HTERT RPE-1 (cell line): ENCODE measurements around the gene SOX6.

Source experiments
- in situ Hi-C: fragments of 300-500 bp; cut with MboI; formaldehyde crosslinking; loops from 4 replicates; pipeline ENCODE4 v1.14.3; 2020; ENCODE audit warnings: low sequenced_read_pairs

SOX6 gene

GRCh38 chr11:16195651-16196050, 160.7 kb downstream of the SOX6 start:
- in situ Hi-C loops = no loop called here

DNA sequence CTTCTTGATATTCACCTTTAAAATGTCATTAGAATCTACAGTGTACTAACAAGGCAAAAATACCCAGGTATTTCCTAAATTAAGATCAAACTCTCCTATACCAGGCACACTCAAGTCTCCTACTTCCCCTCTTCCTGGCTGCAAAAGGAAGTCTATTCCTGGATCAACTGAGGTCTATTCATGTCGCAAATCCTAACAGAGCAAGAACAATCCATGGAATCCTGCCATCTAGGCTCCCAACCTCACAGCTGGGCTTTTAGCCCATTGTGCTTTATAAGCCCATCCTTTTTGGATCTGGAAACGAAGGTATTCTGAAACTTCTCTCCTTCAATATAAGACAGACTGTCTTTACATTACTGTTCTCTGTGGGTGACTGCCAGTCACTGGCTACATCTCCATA, 161.8 kb downstream of the SOX6 start:
- in situ Hi-C loops = no loop called here

GRCh38 chr11:16193897-16194381, 162.4 kb downstream of the SOX6 start:
- in situ Hi-C loops = no loop called here

GRCh38 chr11:16191868-16192240, 164.5 kb downstream of the SOX6 start:
- in situ Hi-C loops = no loop called here

DNA sequence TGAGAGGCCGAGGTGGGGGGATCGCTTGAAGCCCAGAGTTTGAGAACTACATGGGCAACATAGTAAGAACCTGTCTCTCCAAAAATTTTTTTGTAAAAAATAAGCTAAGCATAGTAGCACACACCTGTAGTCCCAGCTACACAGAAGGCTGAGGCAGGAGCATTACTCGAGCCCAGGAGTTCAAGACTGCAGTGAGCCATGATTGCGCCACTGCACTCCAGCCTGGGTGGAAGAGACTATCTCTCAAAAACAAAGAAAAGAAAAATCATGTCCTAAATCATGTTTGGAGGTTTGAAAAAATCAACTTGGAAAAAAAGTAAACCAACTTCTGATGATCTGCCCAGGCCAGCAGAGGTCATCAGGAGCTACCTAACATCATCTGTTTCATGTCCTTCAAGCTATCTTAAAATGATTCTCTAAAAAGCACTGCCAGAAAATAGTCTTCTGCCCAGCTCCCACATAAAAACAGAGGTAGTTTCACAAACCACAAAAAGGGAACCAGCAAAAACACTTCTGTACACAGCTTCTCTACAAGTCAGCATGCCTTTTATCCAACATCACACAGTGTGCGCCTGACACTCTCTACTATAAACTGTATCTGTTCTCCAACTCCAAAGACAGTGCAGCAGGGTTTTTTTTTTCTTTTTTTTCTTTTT, 165.0 kb downstream of the SOX6 start:
- in situ Hi-C loops = no loop called here

DNA sequence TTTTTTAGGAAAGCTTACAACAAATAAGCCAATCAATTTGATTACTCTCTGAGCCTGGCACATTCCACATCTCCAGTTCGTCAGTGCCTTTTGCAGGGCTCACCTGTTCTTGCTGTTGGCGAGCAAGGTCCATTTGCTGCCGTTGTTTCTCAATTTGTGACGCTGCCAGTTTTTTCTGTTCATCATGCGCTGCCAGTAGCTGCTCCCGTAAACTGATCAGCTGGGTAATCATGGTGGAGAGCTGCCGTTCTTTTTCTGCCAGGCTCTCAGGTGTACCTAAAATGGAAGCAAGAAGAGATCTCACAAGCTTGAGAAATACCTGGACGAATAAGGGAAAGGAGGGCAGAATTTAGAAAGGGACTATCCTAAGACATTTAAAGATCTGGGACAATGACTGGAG, 169.7 kb downstream of the SOX6 start:
- in situ Hi-C loops = no loop called here

GRCh38 chr11:16185042-16185441, 171.3 kb downstream of the SOX6 start:
- in situ Hi-C loops = no loop called here

GRCh38 chr11:16184588-16184987, 171.8 kb downstream of the SOX6 start:
- in situ Hi-C loops = no loop called here

DNA sequence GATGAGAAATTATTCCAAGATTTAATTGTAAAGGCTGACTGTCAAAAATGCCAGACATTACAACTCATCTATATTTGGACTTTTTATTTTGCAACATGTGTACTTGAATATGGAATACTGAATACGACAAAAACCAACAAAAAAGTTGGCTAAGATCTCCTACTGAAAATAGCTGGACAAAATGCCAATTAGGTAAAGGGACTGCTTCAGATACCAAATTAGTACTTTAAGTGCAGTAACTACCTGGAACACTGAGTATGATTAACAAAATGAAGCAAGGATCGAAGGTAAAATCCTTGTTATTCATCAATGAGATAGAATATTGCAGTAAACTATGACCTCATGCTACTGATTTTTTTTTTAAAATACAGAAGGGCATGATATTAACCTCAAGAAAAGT, 173.8 kb downstream of the SOX6 start:
- in situ Hi-C loops = no loop called here

DNA sequence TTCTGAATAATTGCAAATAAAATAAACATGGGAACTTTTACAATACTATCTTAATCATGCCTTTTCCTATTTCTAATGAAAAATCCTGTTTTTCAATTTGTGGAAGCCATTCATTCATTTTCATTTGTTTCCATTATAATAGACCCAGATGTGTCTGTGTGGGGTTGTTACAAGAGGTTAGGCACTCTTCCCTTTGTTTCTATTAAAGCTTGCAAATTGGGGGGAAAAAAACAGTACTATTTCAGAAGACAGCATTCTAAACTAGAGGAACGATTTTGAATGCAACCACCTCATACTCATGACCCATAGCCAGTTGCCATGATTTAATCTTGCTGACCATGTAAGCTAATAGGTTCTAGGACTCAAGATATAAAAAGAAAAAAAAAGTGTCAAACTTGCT, 175.5 kb downstream of the SOX6 start:
- in situ Hi-C loops = no loop called here

GRCh38 chr11:16179676-16180075, 176.7 kb downstream of the SOX6 start:
- in situ Hi-C loops = no loop called here

GRCh38 chr11:16178273-16178672, 178.1 kb downstream of the SOX6 start:
- in situ Hi-C loops = no loop called here

- in situ Hi-C loops = no loop called here
Measured at GRCh38 chr11:16177688-16178087, 178.7 kb downstream of the SOX6 start.

- in situ Hi-C loops = no loop called here
Measured at GRCh38 chr11:16173798-16174197, 182.5 kb downstream of the SOX6 start.

DNA sequence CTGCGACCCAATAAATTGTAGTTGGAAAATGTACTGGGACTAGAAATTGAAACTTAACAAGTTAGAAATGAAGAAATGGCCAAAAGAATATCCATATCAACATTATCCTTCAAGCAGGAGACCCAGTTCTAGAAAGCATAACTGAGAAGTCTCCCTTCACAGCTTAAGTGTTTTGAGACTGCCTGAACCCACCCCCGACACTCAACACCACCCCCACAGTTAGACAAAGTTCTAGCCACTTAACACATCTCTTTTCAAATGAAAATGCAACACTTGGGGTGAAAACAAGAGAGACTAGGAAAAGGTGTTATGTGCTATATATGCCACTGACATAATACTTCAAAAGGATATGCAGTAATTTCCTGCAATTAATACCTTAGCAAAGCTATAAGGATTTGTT, 184.5 kb downstream of the SOX6 start:
- in situ Hi-C loops = no loop called here

DNA sequence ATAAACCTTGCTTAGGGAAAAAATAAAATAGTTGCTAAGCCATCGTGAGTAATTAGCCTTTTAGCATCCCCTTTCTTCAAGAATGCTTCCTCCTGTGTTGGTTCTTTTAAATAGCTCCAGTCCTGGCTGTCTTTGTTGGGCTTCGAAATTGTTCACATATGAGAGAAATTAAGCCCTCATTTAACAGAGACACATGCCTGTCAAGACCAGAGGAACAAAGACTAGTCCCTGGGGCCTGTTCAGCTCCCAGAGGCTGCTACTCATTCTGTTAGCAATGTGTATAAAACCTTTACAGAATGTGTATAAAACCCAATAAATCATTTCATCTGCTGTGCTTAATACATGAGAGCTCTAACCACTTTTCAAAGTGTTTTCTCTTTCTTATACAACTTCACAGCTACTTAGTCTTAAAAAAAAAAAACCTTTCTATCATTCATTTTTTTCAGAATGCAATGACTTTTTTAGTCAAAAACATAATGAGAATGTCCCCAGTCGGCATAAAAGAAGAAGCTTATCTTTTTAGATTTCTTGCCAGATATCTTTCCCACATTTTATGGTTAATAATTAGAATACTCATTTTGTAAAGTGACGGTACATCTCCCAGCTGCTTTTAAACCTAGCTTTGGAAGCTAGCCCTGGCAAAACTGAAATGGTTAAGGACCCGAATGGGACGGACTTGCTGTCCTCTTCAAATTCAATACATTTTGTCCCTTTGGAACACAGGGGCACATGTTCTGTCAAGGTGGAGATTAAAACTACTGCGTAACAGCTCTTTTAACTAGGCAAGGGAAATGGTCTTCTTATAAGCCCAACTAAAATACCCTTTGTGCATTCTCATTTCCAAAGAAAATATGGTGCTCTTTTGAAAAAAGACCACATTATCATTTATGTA, 186.1 kb downstream of the SOX6 start:
- in situ Hi-C loops = no loop called here

- in situ Hi-C loops = no loop called here
Measured at GRCh38 chr11:16169541-16169940, 186.8 kb downstream of the SOX6 start.

DNA sequence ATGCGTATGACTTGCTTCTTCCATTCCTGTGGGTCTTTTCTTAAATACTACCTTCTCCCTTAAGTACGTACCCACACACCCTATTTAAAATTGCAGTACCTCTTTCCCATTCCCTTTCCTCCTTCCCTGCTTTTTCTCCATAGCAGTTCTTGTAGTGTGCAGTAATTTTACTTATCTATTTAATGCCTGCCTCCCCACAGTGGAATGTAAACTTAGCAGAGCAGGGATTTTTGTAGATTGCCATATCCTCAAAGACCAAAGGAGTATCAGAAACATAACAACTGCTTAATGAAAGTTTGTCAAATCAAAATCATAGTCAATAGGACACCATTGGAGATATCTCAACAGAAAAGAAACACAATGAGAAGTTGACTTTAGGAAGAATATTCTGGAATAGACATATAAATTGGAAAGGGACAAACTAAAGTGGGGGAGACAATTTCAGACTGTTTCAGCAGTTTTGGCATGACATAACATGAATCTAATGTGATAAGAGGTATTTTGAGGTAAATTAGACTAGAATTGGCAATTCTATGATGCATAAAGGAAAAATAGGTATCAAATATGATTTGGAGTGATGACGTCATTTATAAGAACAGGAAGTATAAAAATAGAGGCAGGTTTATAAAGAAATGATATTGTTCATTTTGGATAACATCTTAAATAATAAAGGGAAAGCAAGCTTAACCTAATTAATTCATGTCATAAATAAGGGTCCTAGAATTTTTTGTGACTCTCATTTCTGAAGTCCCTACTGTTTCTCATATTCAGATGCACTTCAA, 188.4 kb downstream of the SOX6 start:
- in situ Hi-C loops = no loop called here

- in situ Hi-C loops = no loop called here
Measured at GRCh38 chr11:16166571-16166970, 189.8 kb downstream of the SOX6 start.

GRCh38 chr11:16160146-16160545, 196.2 kb downstream of the SOX6 start:
- in situ Hi-C loops = no loop called here

DNA sequence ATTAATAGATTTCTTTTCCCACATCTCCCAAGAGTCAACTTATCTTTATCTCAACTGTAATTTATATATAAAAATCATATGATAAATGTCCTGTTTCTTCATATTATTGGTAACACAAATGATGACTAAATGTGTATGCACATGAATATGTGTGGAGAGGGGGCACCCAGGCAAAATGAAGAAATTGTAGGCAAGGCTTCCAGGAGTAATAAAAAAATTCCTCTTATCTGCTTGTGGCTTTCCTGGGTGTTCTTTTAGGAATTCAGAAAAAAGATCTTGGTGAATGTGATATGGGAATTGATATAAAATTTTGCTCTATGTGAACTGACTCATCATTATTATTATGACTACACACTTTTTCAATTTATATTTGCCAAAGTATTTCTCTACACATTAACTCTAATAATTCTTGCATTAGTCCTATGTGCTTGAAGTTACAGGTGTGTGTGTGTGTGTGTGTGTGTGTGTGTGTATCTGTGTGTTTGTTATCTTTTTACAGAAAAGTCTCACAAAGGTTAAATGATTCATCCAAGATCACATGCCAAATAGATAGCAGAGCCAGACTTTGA, 197.8 kb downstream of the SOX6 start:
- in situ Hi-C loops = no loop called here
